ENCODE results near the gene ANKRD34C.

ANKRD34C gene

GRCh38 chr15:79307251-79307650, 24.7 kb downstream of the ANKRD34C start:
- no peak for TF ChIP-seq ZNF416 (tag by site-specific recombination; IDR thresholded peaks at IDR 0.05)
- TF ChIP-seq ZNF621 (tag by site-specific recombination; IDR thresholded peaks at IDR 0.05) = no peak
- no peak for TF ChIP-seq ZBTB17 (tag by site-specific recombination; IDR thresholded peaks at IDR 0.05)
- TF ChIP-seq ZNF175 (tag by site-specific recombination; IDR thresholded peaks at IDR 0.05) = no peak
- Histone ChIP-seq H3K27ac (ENCODE audit: extremely low read depth, low read depth, low read length) (no peak overlapping the region), H3K4me3 (ENCODE audit: low read depth, low read length) (no peak overlapping the region), H3K4me1 (ENCODE audit: control insufficient read depth, insufficient read depth, low read length) (peaks cover 3% of the 10 kb centered on the region; the same call in 1 of the 2 replicates), H3K9me3 (ENCODE audit: control insufficient read depth, insufficient read depth, low read depth, low read length) (no peaks in the 10 kb centered on the region), H3K36me3 (ENCODE audit: control insufficient read depth in 2 of 2, insufficient read depth in 1 of 2, low read length in 2 of 2) (no peaks in the 10 kb centered on the region)
- POLR2A ChIA-PET = no interaction called here
- CTCF ChIA-PET = interaction anchor here (1.0 kb wide), 1 partner anchor 10 kb away, joined by 5 read pairs; no protein-coding TSS in a partner anchor

GRCh38 chr15:79308874-79309273, 26.4 kb downstream of the ANKRD34C start:
- Histone ChIP-seq H3K4me3 (ENCODE audit: low read depth, low read length) (no peak overlapping the region), H3K4me1 (ENCODE audit: control insufficient read depth, insufficient read depth, low read length) (peaks cover 6% of the 10 kb centered on the region), H3K27ac (ENCODE audit: extremely low read depth, low read depth, low read length) (no peak overlapping the region), H3K36me3 (ENCODE audit: control insufficient read depth in 2 of 2, insufficient read depth in 1 of 2, low read length in 2 of 2) (peaks cover 5 to 12% of the 10 kb centered on the region in 2 experiments; a peak in 2 of 3 replicates), H3K9me3 (ENCODE audit: control insufficient read depth, insufficient read depth, low read depth, low read length) (no peaks in the 10 kb centered on the region)
- ChIA-PET CTCF (interaction anchor here (0.6 to 1.5 kb wide), 5 partner anchors 31 to 836 kb away, joined by 3 to 4 read pairs (median 3); no protein-coding TSS in a partner anchor), POLR2A (no interaction called here)
- TF ChIP-seq ZNF488 (tag by site-specific recombination; IDR thresholded peaks at IDR 0.05) = no peak
- no peak for TF ChIP-seq ZNF280C (tag by site-specific recombination; IDR thresholded peaks at IDR 0.05)
- no peak for TF ChIP-seq ZNF596 (tag by site-specific recombination; IDR thresholded peaks at IDR 0.05)
- no peak for TF ChIP-seq ZNF140 (tag by site-specific recombination; IDR thresholded peaks at IDR 0.05)
- TF ChIP-seq ZNF202 (tag by site-specific recombination; IDR thresholded peaks at IDR 0.05; ENCODE audit: borderline replicate concordance) = no peak
- TF ChIP-seq SP7 (tag by site-specific recombination; IDR thresholded peaks at IDR 0.05) = no peak
- no peak for TF ChIP-seq BCL11B (tag by site-specific recombination; IDR thresholded peaks at IDR 0.05; ENCODE audit: low read depth)
- no peak for TF ChIP-seq ZNF76 (tag by site-specific recombination; IDR thresholded peaks at IDR 0.05; ENCODE audit: borderline replicate concordance, low read depth)
- no peak for TF ChIP-seq ZNF211 (tag by site-specific recombination; IDR thresholded peaks at IDR 0.05; ENCODE audit: low read depth)
- no peak for TF ChIP-seq ZNF660 (tag by site-specific recombination; IDR thresholded peaks at IDR 0.05)
- no peak for TF ChIP-seq ZNF426 (tag by site-specific recombination; IDR thresholded peaks at IDR 0.05)
- TF ChIP-seq ZNF544 (tag by site-specific recombination; IDR thresholded peaks at IDR 0.05) = no peak
- no peak for TF ChIP-seq INSM2 (tag by site-specific recombination; IDR thresholded peaks at IDR 0.05)
- no peak for TF ChIP-seq ZFHX2 (tag by site-specific recombination; conservative IDR thresholded peaks at IDR 0.05)

- peaks cover 6% of the 10 kb centered on the region for H3K4me1 ChIP-seq (ENCODE audit: control insufficient read depth, insufficient read depth, low read length)
- POLR2A ChIA-PET = interaction anchor here (0.6 to 1.0 kb wide), 6 partner anchors 9 to 546 kb away, joined by 3 to 4 read pairs (median 3); no protein-coding TSS in a partner anchor
- CTCF ChIA-PET = interaction anchor here (0.5 to 2.4 kb wide), 5 partner anchors 13 to 873 kb away, joined by 3 to 14 read pairs (median 4); no protein-coding TSS in a partner anchor
- peak overlapping the region; percentile 36 for H3K4me3 ChIP-seq (ENCODE audit: low read depth, low read length)
- peaks cover 15 to 29% of the 10 kb centered on the region in 2 experiments; a peak in 2 of 3 replicates for H3K36me3 ChIP-seq (ENCODE audit: control insufficient read depth in 2 of 2, insufficient read depth in 1 of 2, low read length in 2 of 2)
- H3K27ac ChIP-seq (ENCODE audit: extremely low read depth, low read depth, low read length) = no peak overlapping the region
- H3K9me3 ChIP-seq (ENCODE audit: control insufficient read depth, insufficient read depth, low read depth, low read length) = no peaks in the 10 kb centered on the region
- TF ChIP-seq KLF10 (tag by site-specific recombination; IDR thresholded peaks at IDR 0.05) (0 out of 2 replicates have a peak, but pooled peaks have one; percentile 15), ZNF174 (tag by site-specific recombination; IDR thresholded peaks at IDR 0.05) (no peak), SP2 (tag by site-specific recombination; IDR thresholded peaks at IDR 0.05) (no peak), SP3 (tag by site-specific recombination; IDR thresholded peaks at IDR 0.05) (peak; percentile 14; the same call in 1 of the 2 replicates), PATZ1 (tag by site-specific recombination; IDR thresholded peaks at IDR 0.05) (peak; percentile 45; the same call in 1 of the 2 replicates), ZNF664 (tag by site-specific recombination; IDR thresholded peaks at IDR 0.05) (no peak), ZBTB6 (tag by site-specific recombination; IDR thresholded peaks at IDR 0.05) (no peak)
Observed at GRCh38 chr15:79310612-79310984, 28.1 kb downstream of the ANKRD34C start.
